ENCODE results near the gene DVL2.
A peak's percentile ranks its signal among the peaks of the same experiment; 100 is the strongest.

DVL2 gene

DNA sequence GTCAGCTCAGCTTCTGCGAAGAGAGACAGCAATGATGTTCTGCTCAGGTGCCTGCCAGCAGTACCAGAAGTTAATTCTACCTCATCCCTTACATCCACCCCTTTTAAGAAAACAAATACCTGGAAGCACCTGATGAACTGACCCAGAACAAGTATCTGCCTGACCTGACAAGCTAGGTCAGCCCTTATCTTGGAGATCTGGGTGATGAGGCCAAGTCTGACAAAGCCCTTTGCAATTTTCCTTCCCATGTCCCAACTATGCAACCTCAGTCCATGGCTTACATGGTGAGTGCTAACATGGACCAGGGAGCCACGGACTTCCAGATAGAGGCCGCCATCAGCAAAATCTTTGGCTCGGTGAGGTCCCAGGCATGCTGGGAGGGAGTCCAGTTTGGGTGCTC lies 10.9 kb downstream of the DVL2 start:
- Mint-ChIP-seq H3K4me3 (peak overlapping the region in 1 of 3 experiments; percentile 34), H3K9me3 (no peaks in the 10 kb centered on the region), H3K4me1 (peaks cover 33% of the 10 kb centered on the region), H3K36me3 (ENCODE audit: low read depth) (peaks cover 29% of the 10 kb centered on the region), H3K27ac (no peak overlapping the region), H3K27me3 (ENCODE audit: low read depth) (peaks cover 4% of the 10 kb centered on the region)
- TF ChIP-seq, protein P1, sequence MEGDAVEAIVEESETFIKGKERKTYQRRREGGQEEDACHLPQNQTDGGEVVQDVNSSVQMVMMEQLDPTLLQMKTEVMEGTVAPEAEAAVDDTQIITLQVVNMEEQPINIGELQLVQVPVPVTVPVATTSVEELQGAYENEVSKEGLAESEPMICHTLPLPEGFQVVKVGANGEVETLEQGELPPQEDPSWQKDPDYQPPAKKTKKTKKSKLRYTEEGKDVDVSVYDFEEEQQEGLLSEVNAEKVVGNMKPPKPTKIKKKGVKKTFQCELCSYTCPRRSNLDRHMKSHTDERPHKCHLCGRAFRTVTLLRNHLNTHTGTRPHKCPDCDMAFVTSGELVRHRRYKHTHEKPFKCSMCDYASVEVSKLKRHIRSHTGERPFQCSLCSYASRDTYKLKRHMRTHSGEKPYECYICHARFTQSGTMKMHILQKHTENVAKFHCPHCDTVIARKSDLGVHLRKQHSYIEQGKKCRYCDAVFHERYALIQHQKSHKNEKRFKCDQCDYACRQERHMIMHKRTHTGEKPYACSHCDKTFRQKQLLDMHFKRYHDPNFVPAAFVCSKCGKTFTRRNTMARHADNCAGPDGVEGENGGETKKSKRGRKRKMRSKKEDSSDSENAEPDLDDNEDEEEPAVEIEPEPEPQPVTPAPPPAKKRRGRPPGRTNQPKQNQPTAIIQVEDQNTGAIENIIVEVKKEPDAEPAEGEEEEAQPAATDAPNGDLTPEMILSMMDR (IDR thresholded peaks at IDR 0.05; ENCODE audit: unreplicated experiment in 3 of 3), result no peak

DNA sequence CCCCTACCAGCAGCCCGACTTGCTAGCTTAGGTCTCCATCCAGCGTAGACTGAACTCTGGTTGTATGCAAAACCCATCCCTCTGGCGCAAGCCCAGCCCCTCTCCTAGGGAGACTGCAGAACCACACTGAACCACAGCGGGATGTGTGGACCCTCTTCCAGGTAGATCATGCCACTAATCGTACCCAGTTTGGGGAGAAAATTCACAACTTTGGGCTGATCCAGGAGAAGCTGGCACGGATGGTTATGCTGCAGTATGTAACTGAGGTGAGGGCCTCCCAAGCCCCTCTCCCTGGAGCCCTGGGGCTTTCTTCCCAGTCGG lies 11.4 kb downstream of the DVL2 start:
- peaks cover 25% of the 10 kb centered on the region for H3K36me3 Mint-ChIP-seq (ENCODE audit: low read depth)
- peaks cover 37% of the 10 kb centered on the region for H3K4me1 Mint-ChIP-seq
- peaks cover 4% of the 10 kb centered on the region for H3K27me3 Mint-ChIP-seq (ENCODE audit: low read depth)
- H3K4me3 Mint-ChIP-seq, result peak overlapping the region; percentile 19 to 63 (median 51)
- TF ChIP-seq, protein P1 (IDR thresholded peaks at IDR 0.05; ENCODE audit: unreplicated experiment in 3 of 3), result no peak
- no peaks in the 10 kb centered on the region for H3K9me3 Mint-ChIP-seq
- H3K27ac Mint-ChIP-seq, result no peak overlapping the region

DNA sequence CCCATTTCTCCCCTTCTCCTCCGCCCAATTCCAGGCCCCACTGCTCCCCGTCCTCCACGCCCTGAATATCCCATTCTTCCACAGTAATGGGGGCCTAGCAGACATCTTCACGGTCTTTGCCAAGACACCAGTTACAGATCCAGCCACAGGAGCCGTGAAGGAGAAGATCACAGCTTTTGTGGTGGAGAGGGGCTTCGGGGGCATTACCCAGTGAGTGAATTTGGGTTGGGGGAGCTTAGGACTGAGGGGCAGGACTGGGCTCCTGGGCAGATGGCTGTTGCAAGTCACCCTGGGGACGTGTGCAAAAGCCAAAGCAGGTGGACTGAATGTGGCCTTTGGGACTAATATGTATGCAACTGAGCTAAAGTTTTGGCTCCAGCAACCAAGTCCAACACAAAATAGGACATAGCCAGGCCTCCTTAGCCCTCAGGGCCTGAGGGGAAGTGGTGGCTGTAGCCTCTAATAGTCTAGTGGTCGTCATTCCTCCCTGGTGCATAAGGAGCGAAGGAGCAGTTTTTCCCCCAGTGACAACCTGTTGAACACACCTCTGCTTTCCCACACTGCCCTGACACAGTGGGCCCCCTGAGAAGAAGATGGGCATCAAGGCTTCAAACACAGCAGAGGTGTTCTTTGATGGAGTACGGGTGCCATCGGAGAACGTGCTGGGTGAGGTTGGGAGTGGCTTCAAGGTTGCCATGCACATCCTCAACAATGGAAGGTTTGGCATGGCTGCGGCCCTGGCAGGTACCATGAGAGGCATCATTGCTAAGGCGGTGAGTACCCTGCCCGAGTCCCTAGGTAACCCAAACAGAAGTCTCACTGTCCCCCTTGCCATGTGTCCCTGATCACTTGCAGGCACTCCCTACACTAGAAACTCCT lies 12.0 kb downstream of the DVL2 start:
- TF ChIP-seq, protein P1 (IDR thresholded peaks at IDR 0.05; ENCODE audit: unreplicated experiment in 3 of 3), result no peak
- H3K27ac Mint-ChIP-seq, result peak overlapping the region in 2 of 3 experiments; percentile 18 to 96
- no peaks in the 10 kb centered on the region for H3K9me3 Mint-ChIP-seq
- H3K36me3 Mint-ChIP-seq (ENCODE audit: low read depth), result peaks cover 22% of the 10 kb centered on the region
- peaks cover 4% of the 10 kb centered on the region for H3K27me3 Mint-ChIP-seq (ENCODE audit: low read depth)
- H3K4me3 Mint-ChIP-seq, result peak overlapping the region; percentile 89 to 97 (median 93)
- H3K4me1 Mint-ChIP-seq, result peaks cover 43% of the 10 kb centered on the region

DNA sequence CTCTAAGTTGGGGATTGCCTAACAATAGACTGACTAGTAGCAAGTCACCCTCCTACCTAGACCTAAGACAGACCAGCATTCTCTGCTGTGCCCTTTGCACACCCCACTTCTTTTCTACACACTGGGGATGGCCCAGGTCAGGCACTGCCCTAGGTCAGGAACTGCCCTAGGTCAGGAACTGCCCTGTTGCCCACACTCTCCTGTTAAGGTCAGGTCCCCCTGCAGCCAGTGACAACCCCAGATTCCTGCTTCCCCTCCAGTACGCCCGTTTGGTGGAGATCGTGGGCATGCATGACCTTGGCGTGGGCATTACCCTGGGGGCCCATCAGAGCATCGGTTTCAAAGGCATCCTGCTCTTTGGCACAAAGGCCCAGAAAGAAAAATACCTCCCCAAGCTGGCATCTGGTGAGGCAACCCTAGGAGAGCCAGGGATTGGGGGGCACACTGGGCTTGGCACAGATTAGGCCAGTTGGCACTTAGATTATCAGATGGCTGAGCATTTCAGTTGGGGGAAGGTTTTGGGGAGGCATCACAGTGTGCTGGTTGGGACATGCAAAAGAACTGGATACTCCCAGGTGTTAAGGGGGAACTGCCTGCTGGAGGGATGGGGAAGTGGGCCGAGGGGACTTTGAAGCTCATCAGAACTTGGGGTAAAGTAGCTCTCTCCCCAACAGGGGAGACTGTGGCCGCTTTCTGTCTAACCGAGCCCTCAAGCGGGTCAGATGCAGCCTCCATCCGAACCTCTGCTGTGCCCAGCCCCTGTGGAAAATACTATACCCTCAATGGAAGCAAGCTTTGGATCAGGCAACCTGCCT lies 12.8 kb downstream of the DVL2 start:
- Mint-ChIP-seq H3K36me3 (ENCODE audit: low read depth) (peaks cover 19% of the 10 kb centered on the region), H3K4me1 (peaks cover 47% of the 10 kb centered on the region), H3K9me3 (no peaks in the 10 kb centered on the region), H3K4me3 (peak overlapping the region; percentile 89 to 97 (median 93)), H3K27ac (peak overlapping the region; percentile 89 to 96 (median 95)), H3K27me3 (ENCODE audit: low read depth) (peaks cover 4% of the 10 kb centered on the region)
- TF ChIP-seq, protein P1 (IDR thresholded peaks at IDR 0.05; ENCODE audit: unreplicated experiment in 3 of 3), result no peak

DNA sequence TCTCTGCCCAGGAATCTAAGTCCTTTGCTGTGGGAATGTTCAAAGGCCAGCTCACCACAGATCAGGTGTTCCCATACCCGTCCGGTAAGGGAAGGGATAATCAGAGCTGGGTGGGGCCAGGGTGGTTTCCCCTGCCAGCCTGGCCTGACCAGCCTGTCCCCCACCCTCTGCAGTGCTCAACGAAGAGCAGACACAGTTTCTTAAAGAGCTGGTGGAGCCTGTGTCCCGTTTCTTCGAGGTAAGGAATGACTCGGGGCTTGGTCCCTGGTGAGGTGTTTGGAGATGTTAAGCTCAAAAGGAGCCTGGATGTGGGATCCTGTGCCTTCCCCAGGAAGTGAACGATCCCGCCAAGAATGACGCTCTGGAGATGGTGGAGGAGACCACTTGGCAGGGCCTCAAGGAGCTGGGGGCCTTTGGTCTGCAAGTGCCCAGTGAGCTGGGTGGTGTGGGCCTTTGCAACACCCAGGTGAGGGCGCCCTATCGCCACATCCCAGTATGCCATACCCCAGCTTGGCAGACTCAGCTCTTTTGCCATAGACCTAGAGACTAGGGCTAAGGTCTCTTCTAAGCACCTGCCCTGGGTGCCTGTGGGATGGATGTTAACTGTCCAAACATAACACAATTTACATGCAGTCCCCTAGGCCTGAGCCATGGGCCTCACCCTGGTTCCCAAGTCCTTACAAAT lies 13.6 kb downstream of the DVL2 start:
- H3K4me1 Mint-ChIP-seq, result peaks cover 54% of the 10 kb centered on the region
- H3K9me3 Mint-ChIP-seq, result no peaks in the 10 kb centered on the region
- peak overlapping the region; percentile 89 to 97 (median 93) for H3K4me3 Mint-ChIP-seq
- TF ChIP-seq, protein P1 (IDR thresholded peaks at IDR 0.05; ENCODE audit: unreplicated experiment in 3 of 3), result peak in 2 of 3 experiments; percentile 21 to 26
- H3K27ac Mint-ChIP-seq, result peak overlapping the region; percentile 89 to 96 (median 95)
- peaks cover 4% of the 10 kb centered on the region for H3K27me3 Mint-ChIP-seq (ENCODE audit: low read depth)
- peaks cover 19% of the 10 kb centered on the region for H3K36me3 Mint-ChIP-seq (ENCODE audit: low read depth)
